ENCODE results near the gene NLRP3.

GRCh38 chr1:247417831-247418230 is 1.9 kb downstream of the NLRP3 start:
- TF ChIP-seq CTCF (IDR thresholded peaks at IDR 0.05) (no peak), POLR2A (IDR thresholded peaks at IDR 0.05) (no peak)

Data from uterus (tissue), 2 donors.